Measurements from ENCODE around the gene ENDOG. TPM values are rescaled to one million over a fixed set of nuclear protein-coding genes. Genes with fewer than 3 reads are reported as not detected.
"Not testable (repeated sequence)": the region's sequence is repeated elsewhere in the genome, so short reads cannot be mapped to it uniquely, and the experiment has no call there.

The ENDOG gene
- total RNA-seq, result 29.1 and 37.5 TPM in 2 replicates

- DNase-seq (ENCODE audit: low read depth, low spot score), result peak; percentile 85
These were observed at the start of gene ENDOG for GRCh38 chr9:128818099-128818838. Gene ENDOG, plus strand, starts transcription at chr9:128818500. Its CDS starts 185 bp downstream, at chr9:128818685.

- DNase-seq (ENCODE audit: low read depth, low spot score), result no peak
These were observed 49.7 kb upstream of the ENDOG start for GRCh38 chr9:128768606-128769005.

GRCh38 chr9:128770286-128771030 lies 47.8 kb upstream of the ENDOG start:
- no peak for DNase-seq (ENCODE audit: low read depth, low spot score)

GRCh38 chr9:128771094-128771721 lies 47.1 kb upstream of the ENDOG start:
- DNase-seq (ENCODE audit: low read depth, low spot score), result no peak

- peak; percentile 60 for DNase-seq (ENCODE audit: low read depth, low spot score)
These were observed 46.4 kb upstream of the ENDOG start, which contains the start of gene ZER1 for GRCh38 chr9:128771745-128772519. Gene ZER1, minus strand, starts transcription at chr9:128771927. Its CDS starts 16,362 bp downstream, at chr9:128755565.

- DNase-seq (ENCODE audit: low read depth, low spot score), result no peak
These were observed 45.3 kb upstream of the ENDOG start for GRCh38 chr9:128773049-128773448.

GRCh38 chr9:128774804-128775203 lies 43.5 kb upstream of the ENDOG start:
- no peak for DNase-seq (ENCODE audit: low read depth, low spot score)

- DNase-seq (ENCODE audit: low read depth, low spot score), result not testable (repeated sequence)
These were observed 38.2 kb upstream of the ENDOG start for GRCh38 chr9:128780093-128780492.

- no peak for DNase-seq (ENCODE audit: low read depth, low spot score)
These were observed 36.9 kb upstream of the ENDOG start for GRCh38 chr9:128781187-128782070.

GRCh38 chr9:128782669-128783068 lies 35.6 kb upstream of the ENDOG start:
- no peak for DNase-seq (ENCODE audit: low read depth, low spot score)

GRCh38 chr9:128785427-128785826 lies 32.9 kb upstream of the ENDOG start:
- no peak for DNase-seq (ENCODE audit: low read depth, low spot score)

- DNase-seq (ENCODE audit: low read depth, low spot score), result peak; percentile 24
These were observed 31.4 kb upstream of the ENDOG start, which contains the start of gene TBC1D13 for GRCh38 chr9:128786681-128787601. Gene TBC1D13, plus strand, starts transcription at chr9:128787253. Its CDS starts 101 bp downstream, at chr9:128787354.

- no peak for DNase-seq (ENCODE audit: low read depth, low spot score)
These were observed 30.6 kb upstream of the ENDOG start for GRCh38 chr9:128787659-128788058.

GRCh38 chr9:128788445-128788844 lies 29.9 kb upstream of the ENDOG start:
- DNase-seq (ENCODE audit: low read depth, low spot score), result no peak

GRCh38 chr9:128790536-128790935 lies 27.8 kb upstream of the ENDOG start:
- no peak for DNase-seq (ENCODE audit: low read depth, low spot score)

- DNase-seq (ENCODE audit: low read depth, low spot score), result no peak
These were observed 26.2 kb upstream of the ENDOG start for GRCh38 chr9:128792134-128792533.

GRCh38 chr9:128792978-128793686 lies 25.2 kb upstream of the ENDOG start:
- DNase-seq (ENCODE audit: low read depth, low spot score), result no peak

- DNase-seq (ENCODE audit: low read depth, low spot score), result not testable (repeated sequence)
These were observed 23.3 kb upstream of the ENDOG start for GRCh38 chr9:128794961-128795360.
